NCI-H446 (cell line): ENCODE data around the gene RAD18.

Experiments
- DNase-seq, 2 experiments: peaks; one replicate each; lab custom pipeline; 2025; lab: John Stamatoyannopoulos, UW

Gene RAD18, protein sequence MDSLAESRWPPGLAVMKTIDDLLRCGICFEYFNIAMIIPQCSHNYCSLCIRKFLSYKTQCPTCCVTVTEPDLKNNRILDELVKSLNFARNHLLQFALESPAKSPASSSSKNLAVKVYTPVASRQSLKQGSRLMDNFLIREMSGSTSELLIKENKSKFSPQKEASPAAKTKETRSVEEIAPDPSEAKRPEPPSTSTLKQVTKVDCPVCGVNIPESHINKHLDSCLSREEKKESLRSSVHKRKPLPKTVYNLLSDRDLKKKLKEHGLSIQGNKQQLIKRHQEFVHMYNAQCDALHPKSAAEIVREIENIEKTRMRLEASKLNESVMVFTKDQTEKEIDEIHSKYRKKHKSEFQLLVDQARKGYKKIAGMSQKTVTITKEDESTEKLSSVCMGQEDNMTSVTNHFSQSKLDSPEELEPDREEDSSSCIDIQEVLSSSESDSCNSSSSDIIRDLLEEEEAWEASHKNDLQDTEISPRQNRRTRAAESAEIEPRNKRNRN

DNA sequence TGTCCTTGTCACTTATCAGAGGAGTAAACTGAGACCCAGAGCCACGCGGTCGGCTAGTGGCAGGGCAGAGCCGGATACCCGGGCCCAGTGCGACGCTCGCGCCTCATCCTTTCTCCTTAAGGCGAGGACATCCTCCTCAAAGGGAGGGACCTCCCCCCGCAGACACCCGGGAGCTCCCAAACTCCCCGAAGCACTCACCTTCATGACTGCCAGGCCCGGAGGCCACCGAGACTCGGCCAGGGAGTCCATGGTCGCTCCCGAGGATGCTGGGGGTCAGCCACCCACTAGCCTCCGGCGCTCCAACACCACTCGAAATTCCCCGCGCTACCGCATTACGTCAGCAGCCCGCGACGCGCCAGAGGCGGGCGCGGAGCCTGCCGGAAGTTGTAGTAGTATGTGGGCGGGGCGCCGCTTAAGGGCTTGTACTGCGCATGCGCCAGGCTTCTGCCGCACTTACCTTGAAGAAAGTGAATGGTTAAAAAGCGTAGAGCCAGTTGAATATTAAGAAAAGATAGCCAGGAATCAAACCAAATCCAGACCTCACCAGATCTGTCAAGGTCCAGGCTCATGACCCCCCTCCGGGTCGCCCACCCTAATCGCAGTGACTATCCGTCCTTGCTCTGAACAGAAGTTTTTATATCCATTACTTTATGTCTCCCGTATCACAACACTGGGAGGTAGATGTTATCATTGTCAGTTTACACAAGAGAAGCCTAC lies at the start of gene RAD18:
Gene RAD18, minus strand, starts transcription at position 336 of the 717 bp plus-strand sequence. Its CDS starts 87 bp downstream, at position 249.
- DNase-seq, result peak; percentile 69 to 90

DNA sequence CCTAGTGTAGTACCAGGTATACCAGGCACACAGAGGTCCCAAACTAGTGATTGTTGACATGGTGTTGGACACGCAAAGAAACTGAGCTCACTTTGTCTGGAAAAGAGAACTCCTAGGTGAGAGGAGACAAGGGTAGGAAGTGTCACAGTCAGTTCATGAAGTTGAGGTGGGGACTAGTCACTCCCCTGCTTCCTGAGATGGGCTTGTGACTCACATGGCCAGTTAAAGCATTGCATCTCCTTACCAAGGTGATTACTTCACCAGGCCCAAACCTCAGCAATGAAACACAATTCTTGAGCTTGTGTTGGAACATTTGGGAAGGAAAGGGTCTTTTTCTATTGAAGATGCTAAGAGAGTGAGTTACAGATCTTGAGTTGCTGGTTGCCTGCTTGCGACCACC lies 49.2 kb upstream of the RAD18 start:
- no peak for DNase-seq

DNA sequence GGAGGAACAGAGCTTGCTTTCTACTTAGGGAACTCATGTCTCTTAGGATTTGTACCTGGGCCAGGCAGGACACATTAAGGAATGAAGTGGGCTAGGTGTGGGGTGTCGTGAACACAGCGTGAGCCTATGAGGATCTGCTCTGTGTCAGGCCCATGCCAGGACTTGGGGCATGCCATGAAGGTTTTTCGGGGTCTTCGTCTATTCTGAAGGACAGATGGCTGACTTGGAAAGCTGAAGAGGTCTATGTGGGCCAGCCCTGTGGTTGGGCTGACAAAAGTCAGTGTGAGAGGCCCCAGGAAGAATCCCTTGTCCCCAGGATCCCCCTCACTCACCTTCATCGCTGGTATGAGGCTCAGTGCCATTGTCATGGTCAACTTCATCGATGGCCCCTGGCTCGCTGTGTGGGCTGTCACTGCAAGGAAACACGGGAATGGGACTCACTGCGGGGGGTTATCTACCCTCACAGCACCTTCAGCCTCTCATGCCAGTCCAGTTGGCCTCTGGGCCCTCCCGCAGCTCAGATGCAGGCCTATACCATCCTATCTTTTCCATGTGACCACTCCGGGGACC lies 46.8 kb upstream of the RAD18 start:
- no peak for DNase-seq

DNA sequence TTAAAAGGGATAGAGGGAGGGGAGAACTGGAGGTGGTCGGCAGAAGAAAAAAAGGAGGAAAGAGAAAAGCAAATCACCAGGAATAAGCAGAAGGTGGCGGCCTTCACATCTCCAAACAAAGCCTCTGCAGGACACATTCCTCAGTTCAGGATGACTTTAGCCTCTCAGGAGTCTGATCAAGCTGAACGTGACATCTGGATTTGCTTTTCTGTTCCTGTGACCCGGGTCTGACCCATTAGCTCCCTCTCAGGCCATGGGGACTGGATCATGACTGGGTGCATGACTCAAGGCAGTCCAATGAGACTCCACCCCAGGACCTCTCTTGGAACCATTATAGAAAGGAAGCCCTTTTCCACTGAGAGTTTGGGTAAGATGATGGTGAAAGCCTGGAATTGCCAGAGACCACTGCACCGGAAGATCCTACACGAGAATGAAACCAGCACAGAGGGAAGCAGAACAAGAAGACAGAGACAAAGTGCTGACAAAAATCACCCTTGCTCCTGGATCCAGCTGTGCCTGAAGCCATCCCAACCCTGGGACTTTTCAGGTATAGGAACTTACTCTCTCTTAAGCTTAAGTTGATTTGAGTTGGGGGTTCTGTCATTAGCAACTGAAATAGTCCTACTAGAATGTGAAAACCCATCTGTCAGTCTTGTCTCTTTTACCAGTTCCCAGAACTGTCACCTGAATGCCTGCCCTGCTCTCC lies 45.4 kb upstream of the RAD18 start:
- DNase-seq, result no peak

DNA sequence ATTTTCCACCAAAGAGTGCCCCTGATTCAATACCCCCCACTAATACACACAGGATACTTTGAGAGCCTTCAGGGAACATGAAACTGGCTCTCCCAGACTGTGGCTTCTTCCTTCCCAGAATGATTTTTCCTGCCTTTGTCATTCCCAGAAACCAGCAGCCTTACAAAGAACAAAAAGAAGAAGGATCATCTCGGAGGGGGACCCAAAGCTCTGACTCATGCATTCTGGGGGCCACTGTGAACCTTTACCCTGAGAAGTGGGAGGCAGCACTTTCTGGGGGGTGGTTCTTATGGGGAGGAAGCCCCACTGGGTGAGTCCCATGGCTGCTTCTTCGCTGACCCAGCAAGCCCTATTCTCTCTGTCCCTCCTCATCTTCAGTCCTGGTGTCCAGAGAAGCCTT lies 44.7 kb upstream of the RAD18 start:
- no peak for DNase-seq

DNA sequence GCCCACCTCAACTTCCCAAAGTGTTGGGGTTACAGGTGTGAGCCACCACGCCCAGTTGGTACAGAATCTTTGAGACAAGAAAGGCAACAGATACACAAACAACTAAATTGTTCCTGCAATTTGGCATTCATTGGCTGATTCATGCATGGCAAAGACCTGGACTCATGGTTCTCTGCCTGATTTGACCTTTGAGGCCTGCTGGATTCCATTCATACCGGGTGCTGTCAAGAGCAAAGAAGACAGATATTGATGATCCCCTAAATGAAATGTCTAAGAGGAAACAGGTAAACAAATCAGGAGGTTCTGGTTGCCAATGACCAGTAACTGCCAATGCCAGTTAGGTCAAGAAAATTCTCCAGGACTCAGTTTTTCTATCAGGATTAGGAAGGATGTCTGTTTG lies 43.9 kb upstream of the RAD18 start:
- DNase-seq, result no peak

DNA sequence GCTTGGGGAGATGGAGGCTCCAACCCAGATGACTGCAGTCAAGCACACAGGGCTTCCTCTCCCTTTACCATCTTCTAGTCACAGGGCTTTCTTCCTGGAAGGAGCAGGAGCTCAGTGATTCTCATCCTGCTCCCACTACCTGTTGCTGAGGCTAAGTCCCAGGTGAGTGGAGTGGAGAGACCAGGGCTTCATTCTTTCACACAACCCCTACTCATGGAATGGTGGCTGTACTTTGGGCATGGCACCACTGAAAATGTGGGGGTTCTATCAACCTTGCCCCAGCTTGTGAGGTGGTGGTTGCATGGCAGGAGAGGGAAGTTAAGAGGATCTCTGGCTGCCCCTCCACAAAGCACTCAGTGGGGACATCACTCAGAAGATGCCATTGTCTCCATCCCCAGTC lies 36.8 kb upstream of the RAD18 start:
- DNase-seq, result no peak

DNA sequence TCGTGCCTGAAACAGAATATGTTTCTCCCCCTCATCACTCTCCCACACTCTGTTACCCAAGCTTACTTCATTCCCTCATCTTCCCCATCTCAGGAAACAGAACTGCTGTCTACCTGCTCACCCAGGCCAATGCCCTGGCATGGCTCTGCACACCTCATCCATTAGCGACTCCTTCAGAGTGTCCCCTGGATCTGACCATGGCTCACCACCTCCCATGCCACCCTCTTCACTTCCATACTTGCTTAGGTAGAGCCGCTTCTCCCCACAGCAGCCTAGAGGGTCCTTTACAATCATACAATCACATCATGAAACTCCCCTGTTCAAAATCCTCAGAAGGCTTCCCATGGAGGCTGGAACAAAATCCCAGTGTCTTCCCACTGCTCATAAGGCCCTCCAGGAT lies 33.9 kb upstream of the RAD18 start:
- no peak for DNase-seq

DNA sequence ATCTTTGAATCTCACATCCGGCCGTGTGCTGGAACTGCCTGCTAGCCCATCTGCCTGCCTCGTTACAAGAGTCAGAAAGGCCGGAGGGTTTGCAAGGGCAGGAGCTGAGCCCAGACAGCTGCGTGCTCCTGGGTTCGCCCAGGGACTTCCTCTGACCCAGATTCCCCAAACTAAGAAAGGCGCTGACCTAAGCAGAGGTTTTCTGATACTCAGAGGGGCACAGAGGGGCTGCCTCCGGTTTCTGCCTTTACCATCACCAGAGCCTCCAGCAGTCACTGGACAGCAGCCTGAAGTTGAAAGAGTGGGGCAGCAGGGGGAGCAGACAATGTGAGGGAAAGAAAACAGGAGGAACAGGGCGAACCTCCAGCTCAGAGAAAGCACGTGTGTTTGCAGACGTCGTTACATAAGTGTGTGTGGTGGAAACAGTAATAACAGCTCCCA lies 33.4 kb upstream of the RAD18 start:
- no peak for DNase-seq

DNA sequence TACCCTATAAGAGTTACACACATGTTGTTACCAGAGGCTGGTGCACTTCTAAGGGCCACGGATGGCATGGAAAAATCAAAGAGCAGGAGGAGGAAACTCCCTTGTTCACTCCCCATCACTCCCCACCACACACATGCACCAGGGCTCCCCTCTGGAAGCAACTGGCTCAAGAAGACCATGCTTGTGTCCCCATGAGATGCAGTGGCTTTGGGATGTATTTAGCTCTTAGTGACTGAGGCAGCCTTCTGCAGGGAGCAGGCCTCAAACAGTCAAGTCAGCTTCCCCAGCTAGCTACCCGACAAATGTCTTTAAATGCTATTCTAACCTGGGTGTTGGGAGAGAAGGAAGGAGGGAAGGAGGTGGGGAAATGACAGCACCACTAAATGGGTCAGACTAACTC lies 32.9 kb upstream of the RAD18 start:
- no peak for DNase-seq

DNA sequence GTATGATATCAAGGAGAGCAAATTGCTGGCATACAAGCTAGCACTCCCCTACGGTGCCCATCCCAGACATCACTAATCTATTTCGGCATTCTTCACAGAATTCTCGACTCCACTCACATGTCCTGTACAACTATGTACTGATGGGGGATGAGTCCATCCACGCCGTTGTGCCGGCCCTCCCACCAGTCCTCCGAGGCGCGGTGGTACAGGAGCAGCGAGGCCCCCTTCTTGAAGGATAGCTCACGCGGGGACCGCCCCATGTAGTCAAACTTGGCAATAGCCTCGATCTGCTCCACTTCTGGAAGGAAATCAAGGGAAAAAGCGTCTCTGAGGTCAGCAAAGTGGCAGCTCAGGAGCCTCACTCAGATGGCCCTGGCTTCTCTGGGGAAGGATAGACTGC lies 31.0 kb upstream of the RAD18 start:
- no peak for DNase-seq

DNA sequence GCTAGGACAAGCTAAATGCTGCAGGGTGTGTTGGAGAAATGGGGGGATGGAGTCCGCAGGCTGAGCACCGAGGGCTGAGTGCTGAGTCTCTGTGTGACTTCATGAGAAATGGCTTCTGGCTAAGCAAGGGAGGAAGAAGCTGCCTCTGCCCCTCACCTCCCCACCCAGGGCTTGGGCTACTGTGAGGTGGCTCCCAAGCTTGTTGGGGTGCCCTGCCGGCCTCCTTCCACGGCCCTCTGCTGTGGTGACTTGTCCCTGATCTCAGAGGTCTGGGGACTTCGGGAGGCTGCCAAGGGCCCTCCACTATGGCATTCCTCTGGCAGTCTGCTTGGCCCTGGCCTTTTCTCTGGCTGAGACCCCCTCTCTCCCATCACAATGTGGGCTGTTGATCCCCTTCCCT lies 30.1 kb upstream of the RAD18 start:
- no peak for DNase-seq

DNA sequence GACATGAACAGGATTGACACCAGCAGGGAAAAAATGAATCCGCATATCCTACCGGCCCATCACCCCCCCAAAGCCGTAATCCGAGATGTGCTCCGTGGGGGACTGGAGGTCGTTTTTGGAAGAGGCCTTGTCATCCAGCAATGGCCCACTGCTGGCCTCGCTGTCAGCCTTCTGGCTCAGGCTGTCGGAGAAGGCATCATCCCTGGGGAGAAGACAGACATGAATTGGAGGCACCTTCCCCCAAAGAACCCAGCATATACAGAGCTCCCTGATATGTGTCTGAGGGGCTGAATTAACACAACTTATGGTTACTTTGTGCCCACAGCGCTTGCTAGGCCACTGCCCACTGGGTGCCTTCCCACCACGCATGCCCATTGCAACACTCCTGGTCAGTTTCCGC lies 29.6 kb upstream of the RAD18 start:
- DNase-seq, result no peak

DNA sequence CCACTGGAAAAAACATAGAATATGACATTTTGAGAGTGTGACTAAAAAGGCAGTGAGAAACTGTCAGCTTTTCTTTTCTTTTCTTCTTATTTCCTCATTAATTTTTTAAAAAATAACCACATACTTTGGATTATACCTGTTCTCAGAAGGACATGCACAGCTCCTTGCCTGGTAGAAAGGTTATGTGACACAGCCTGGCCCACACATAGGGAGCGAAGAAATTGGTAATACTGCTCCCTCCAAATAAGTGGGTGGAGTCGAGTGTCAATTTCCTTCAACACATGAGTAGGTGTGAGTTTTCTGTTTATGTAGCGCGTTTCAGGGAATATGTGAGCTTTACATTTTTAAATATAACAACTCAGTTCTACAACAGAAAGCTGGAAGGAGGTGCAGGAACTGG lies 28.9 kb upstream of the RAD18 start:
- DNase-seq, result no peak

DNA sequence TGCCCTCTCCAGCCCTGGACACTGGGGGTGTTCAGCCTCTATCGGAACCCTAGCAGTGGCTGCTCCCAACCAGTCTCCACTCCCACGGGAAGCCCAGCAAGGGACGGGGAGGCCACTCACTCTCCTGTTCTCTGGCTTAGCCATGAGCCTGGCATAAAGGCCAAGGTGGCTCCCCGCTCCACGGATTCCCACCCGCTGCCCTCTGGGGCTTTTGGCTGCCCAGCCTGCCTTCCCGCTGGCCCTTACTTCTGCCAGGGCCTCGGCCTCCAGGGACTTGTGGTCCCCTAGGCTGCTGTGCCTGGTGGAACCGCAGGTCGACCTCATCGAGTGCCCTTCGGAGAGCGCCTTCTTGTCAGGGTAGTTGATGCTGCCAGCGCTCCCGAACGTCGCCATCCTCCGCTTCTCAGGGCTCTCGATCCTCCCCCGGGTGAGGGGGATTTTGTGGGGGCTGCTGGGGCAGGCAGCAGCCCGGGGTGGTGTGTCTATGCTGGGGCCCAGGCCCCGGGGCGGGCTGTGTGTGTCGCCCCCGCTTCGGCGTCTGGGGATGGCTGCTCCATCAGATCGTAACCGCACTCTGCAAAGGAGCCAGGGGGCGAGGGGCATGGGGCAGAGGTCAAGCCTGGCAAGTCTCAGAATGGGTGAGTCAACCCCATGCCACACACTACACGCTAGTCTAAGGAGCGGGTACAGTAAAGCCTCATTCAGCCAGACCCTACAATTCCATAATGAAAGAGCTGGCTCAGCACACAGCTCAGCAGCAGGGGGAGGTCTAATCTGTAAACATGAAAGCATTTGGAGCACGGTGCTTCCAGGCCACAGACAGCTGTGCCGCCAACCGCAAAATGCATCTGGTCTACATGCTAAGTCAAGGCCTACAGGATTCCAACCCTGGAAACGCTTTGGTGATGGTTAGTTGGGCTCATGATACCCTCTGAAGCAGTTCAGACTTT lies 27.3 kb upstream of the RAD18 start:
- DNase-seq, result peak in 1 of 2 experiments; percentile 1

DNA sequence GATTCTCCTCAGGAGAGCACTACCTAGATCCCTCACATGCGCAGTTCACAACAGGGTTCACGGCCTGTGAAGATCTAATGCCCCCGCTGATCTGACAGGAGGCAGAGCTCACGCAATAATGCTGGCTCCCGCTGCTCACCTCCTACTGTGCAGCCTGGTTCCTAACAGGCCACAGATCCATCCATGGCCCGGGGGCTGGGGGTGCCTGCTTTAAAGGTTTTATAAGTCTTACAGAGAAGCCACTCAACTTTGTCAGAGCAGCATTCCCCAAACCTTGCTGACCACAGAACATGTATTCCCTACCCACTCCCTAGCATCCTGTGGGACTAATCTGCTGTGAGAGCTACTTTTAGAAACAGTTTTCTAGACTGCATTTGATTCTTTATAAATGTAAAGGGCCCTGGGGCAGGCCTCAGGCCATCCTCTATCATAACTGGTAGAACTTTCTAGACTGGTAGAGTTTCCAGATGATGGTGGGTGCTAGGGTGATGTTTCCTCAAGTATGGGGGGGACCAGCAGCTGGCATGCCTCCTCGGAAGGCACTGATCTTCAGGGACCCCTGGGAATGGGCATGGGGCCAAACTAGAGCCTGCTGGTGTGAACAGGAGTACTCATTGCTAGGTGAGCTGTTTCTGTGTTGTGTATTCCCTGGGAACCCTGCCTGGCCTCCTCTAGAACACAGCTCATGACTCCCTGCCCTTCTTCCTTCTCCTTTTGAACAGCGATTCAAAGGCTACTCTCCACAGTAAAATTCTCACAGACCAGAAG lies 25.7 kb upstream of the RAD18 start:
- no peak for DNase-seq

DNA sequence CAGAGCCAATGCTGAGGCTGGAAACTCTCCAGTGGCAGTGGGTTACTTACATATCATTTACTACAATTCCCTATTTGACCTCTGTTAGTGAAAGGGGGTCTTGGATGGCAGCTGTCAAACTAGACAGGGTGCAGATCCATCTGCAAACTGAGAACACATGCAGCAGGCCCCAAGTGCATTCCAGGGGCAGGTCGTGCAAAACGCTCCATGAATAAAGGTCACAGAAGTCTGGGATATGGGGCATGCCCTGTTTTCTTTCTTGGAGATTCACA lies 25.0 kb upstream of the RAD18 start:
- no peak for DNase-seq

DNA sequence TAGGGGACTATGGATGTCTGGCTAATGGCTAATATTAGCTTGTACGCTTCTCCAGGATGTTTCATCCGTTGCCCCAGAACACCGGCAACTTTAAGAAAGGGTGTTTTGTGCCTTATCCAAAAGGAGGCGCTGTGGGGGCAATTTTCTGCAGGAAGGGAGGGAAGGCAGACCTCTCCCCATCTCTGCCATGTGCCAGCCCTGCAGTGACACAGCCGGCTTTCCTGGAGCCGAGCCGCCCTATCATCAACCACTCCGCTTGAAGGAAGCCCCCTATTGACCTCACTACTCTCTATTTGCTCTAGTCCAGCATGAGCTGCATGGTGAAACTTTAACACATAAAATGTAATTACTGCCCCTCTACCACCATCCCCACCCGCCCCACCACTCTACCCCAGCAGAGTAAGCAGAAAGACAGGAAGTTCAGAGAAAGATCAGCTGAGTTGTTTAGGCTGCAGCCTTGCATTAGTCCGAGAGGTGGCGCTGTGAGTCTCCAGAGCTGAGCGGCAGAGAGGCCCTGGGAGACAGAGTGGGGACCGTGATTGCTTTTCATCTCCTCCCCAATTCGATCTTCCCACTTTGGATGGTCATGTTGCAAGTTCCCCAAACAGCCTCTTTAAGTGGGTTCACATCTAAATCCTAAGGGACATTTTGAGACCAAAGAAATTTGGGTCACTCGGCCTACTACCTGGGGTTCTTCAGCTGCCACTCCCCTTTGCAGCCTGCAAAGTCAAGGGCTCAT lies 24.5 kb upstream of the RAD18 start:
- peak; percentile 10 to 38 for DNase-seq

DNA sequence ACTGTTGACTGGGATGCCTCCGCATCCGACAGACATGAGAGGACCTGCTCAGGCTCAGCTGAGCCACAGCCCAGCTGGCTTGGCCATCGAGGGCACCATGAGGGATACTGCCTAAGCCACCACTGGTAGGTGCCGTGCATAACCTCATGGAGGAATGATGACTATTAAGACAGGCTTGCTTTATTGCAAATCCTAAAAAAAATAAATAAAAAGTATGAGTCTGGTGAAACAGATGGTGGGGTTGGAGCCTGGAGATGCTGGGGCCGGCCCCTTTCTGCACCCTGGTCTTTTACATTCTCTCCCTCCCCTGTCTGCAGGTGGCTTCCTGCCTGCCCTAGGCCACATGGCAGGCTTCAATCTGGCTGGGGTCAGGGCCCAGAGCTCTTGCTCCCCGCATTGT lies 24.0 kb upstream of the RAD18 start:
- DNase-seq, result no peak

DNA sequence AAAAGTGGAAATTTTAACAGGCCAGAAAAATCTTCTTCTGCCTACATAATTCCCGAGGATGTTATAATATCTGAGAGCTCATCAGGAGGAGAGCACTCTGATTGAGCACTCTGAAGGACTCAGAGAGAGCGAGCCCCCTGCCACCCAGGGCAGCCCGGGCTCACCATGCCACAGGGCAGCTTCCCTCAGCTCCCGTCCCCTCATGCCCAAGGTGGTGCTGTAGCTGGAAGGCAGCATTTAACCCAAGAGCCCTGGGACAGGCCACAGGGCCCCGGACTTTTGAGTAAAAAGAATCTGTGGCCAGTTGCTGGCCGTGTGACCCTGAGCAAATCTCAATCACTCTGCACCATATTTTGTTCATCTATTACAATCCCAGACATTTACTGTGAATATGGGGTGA lies 23.5 kb upstream of the RAD18 start:
- DNase-seq, result no peak
